ENCODE results near the gene THSD1.
A peak's percentile ranks its signal among the peaks of the same experiment; 100 is the strongest.

DNA sequence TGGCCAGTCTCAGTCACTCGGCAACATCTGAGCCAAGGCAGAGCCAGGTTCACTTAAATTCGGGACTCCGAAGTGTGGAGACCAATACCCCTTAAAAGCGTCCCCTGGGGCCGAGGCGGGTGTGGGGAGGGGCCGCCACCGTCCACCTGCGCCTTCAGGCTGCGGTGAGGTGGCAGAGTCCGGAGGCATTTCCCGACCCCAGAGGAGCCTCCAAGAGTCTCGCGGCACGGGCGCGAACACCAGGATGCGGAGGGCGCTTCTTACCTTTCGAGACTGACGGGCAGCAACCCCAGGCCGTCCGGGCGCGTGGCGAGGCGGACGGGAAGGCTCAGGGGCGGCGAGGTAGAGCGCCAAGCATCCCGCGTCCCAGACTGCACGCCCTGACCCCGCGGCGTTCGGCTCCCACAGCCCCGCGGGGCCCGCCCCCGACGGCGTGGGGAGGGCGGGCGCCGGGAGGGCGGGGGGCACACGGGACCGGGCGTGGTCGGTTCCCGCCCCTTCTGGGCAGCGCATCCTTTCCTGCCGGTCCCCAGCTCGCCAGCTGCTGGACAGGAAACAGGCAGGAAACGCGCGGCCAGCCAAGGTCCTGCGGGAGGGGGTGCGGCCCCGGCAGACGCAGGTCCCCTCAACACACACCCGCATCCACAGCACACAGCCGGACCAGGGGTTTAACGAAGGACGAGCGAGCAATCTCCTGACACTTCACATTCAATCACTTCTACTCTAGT, at the start of gene THSD1:
- TF ChIP-seq FOSL2 (IDR thresholded peaks at IDR 0.05; ENCODE audit: borderline replicate concordance, low read depth) (no peak), TAF1 (IDR thresholded peaks at IDR 0.05; ENCODE audit: borderline replicate concordance, low read depth, low read length) (peak; percentile 35; the same call in 1 of the 2 replicates), YY1 (IDR thresholded peaks at IDR 0.05; ENCODE audit: low read depth) (no peak)
- TF ChIP-seq, protein P1, sequence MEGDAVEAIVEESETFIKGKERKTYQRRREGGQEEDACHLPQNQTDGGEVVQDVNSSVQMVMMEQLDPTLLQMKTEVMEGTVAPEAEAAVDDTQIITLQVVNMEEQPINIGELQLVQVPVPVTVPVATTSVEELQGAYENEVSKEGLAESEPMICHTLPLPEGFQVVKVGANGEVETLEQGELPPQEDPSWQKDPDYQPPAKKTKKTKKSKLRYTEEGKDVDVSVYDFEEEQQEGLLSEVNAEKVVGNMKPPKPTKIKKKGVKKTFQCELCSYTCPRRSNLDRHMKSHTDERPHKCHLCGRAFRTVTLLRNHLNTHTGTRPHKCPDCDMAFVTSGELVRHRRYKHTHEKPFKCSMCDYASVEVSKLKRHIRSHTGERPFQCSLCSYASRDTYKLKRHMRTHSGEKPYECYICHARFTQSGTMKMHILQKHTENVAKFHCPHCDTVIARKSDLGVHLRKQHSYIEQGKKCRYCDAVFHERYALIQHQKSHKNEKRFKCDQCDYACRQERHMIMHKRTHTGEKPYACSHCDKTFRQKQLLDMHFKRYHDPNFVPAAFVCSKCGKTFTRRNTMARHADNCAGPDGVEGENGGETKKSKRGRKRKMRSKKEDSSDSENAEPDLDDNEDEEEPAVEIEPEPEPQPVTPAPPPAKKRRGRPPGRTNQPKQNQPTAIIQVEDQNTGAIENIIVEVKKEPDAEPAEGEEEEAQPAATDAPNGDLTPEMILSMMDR (IDR thresholded peaks at IDR 0.05): no peak
- TF ChIP-seq, protein P2, sequence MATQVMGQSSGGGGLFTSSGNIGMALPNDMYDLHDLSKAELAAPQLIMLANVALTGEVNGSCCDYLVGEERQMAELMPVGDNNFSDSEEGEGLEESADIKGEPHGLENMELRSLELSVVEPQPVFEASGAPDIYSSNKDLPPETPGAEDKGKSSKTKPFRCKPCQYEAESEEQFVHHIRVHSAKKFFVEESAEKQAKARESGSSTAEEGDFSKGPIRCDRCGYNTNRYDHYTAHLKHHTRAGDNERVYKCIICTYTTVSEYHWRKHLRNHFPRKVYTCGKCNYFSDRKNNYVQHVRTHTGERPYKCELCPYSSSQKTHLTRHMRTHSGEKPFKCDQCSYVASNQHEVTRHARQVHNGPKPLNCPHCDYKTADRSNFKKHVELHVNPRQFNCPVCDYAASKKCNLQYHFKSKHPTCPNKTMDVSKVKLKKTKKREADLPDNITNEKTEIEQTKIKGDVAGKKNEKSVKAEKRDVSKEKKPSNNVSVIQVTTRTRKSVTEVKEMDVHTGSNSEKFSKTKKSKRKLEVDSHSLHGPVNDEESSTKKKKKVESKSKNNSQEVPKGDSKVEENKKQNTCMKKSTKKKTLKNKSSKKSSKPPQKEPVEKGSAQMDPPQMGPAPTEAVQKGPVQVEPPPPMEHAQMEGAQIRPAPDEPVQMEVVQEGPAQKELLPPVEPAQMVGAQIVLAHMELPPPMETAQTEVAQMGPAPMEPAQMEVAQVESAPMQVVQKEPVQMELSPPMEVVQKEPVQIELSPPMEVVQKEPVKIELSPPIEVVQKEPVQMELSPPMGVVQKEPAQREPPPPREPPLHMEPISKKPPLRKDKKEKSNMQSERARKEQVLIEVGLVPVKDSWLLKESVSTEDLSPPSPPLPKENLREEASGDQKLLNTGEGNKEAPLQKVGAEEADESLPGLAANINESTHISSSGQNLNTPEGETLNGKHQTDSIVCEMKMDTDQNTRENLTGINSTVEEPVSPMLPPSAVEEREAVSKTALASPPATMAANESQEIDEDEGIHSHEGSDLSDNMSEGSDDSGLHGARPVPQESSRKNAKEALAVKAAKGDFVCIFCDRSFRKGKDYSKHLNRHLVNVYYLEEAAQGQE (IDR thresholded peaks at IDR 0.05; ENCODE audit: low read depth, low read length): no peak

All from SK-N-SH (cell line).